Endothelial cell (in vitro differentiated cells): ENCODE data around the gene CDK13. TPM values are rescaled to one million over a fixed set of nuclear protein-coding genes. Genes with fewer than 3 reads are reported as not detected.

ENCODE experiments used
- DNase-seq: peaks from one replicate; pipeline ENCODE4 v3.0.0; 2021; ENCODE audit warnings: low spot score
- H3K27ac Mint-ChIP-seq: one replicate; pipeline ENCODE4 v1.8.0; 2021; ENCODE audit warnings: mixed read lengths, inconsistent platforms; ENCODE audit not compliant: unreplicated experiment
- H3K27me3 Mint-ChIP-seq: one replicate; pipeline ENCODE4 v1.8.0; 2021; ENCODE audit warnings: mild to moderate bottlenecking, moderate library complexity, mixed read lengths, inconsistent platforms; ENCODE audit not compliant: unreplicated experiment
- H3K36me3 Mint-ChIP-seq: one replicate; pipeline ENCODE4 v1.8.0; 2021; ENCODE audit warnings: mild to moderate bottlenecking, low read depth, mixed read lengths, inconsistent platforms; ENCODE audit not compliant: unreplicated experiment
- H3K4me1 Mint-ChIP-seq: one replicate; pipeline ENCODE4 v1.8.0; 2021; ENCODE audit warnings: mild to moderate bottlenecking, mixed read lengths, inconsistent platforms; ENCODE audit not compliant: unreplicated experiment
- H3K4me3 Mint-ChIP-seq: one replicate; pipeline ENCODE4 v1.8.0; 2021; ENCODE audit warnings: mild to moderate bottlenecking, mixed read lengths, inconsistent platforms; ENCODE audit not compliant: unreplicated experiment
- H3K9me3 Mint-ChIP-seq: one replicate; pipeline ENCODE4 v1.8.0; 2021; ENCODE audit warnings: mixed read lengths, inconsistent platforms; ENCODE audit not compliant: unreplicated experiment
- total RNA-seq: library from RNA; stranded (reverse); fragmentation: NEBNext Ultra II Directional; extraction: Animal tissue kit (Norgen Biotek cat#: 25700); gene quantifications from one replicate; pipeline ENCODE4 v1.2.1, GENCODE V29; 2021; ENCODE audit not compliant: unreplicated experiment
- TF ChIP-seq, protein P1 (sequence below): fragments of 200-600 bp; sonication (generic); IDR thresholded peaks from one replicate; pipeline ENCODE4 v1.5.0; 2021; ENCODE audit warnings: antibody characterized with exemption; ENCODE audit not compliant: unreplicated experiment

The CDK13 gene
- total RNA-seq, 1 donor from 2014 or later: 52.9 TPM

DNA sequence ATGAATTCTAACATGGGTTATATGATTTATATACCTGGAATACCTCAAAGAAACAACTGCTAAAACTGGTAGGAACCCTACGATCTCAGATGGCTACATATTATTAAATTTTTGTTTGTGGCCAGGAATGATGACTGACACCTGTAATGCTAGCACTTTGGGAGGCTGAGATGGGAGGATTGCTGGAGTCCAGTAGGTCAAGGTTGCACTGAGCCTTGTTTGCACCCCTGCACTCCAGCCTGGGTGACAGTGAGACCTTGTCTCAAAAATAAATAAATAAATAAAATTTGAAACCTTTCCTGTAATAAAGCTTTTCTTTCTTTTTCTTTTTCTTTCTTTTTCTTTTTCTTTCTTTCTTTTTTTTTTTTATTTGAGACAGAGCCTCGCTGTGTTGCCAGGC lies 123.2 kb downstream of the CDK13 start:
- H3K27me3 Mint-ChIP-seq: no peaks in the 10 kb centered on the region
- TF ChIP-seq, protein P1, sequence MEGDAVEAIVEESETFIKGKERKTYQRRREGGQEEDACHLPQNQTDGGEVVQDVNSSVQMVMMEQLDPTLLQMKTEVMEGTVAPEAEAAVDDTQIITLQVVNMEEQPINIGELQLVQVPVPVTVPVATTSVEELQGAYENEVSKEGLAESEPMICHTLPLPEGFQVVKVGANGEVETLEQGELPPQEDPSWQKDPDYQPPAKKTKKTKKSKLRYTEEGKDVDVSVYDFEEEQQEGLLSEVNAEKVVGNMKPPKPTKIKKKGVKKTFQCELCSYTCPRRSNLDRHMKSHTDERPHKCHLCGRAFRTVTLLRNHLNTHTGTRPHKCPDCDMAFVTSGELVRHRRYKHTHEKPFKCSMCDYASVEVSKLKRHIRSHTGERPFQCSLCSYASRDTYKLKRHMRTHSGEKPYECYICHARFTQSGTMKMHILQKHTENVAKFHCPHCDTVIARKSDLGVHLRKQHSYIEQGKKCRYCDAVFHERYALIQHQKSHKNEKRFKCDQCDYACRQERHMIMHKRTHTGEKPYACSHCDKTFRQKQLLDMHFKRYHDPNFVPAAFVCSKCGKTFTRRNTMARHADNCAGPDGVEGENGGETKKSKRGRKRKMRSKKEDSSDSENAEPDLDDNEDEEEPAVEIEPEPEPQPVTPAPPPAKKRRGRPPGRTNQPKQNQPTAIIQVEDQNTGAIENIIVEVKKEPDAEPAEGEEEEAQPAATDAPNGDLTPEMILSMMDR: no peak
- no peak overlapping the region for H3K27ac Mint-ChIP-seq
- H3K36me3 Mint-ChIP-seq: peaks cover 3% of the 10 kb centered on the region
- no peak overlapping the region for H3K4me3 Mint-ChIP-seq
- no peaks in the 10 kb centered on the region for H3K9me3 Mint-ChIP-seq
- H3K4me1 Mint-ChIP-seq: no peaks in the 10 kb centered on the region
- no peak for DNase-seq

DNA sequence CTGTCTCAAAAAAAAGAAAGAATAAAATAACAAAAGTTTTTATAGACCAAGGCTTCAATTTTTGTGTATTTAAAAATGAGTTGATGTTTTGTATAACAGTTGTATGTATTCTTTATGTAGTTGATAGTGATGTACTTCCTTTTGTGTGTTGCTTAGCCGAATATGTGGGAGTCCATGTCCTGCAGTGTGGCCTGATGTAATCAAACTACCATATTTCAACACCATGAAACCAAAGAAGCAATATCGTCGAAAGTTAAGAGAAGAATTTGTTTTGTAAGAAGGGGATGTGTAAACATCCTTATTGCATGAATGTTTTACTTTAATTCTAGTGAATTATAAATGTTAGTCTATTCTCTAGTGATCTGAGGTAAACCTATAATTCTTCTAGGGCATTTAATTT lies 127.8 kb downstream of the CDK13 start:
- Mint-ChIP-seq H3K4me1 (no peaks in the 10 kb centered on the region), H3K36me3 (no peaks in the 10 kb centered on the region), H3K4me3 (no peak overlapping the region), H3K9me3 (no peaks in the 10 kb centered on the region), H3K27ac (no peak overlapping the region), H3K27me3 (no peaks in the 10 kb centered on the region)
- TF ChIP-seq, protein P1: no peak
- no peak for DNase-seq

DNA sequence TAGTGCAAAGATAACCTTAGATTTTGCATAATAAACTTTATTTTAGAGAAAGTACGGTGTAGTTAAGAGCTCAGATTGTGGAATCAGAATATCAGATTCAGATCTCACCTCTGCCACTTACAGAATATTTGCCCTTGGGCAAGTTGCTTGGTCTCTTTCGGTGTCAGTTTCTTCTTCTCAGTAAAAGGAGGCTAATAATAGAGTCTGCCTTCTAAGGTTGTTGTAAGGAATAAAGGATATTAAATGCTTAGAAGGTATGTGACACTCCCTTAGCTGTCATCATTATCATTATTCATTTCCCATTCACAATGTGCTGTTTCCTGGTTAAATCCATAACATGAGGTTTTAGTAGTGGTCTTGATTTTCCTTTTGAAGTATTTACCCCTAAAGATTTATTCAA lies 142.1 kb downstream of the CDK13 start:
- TF ChIP-seq, protein P1: no peak
- DNase-seq: no peak
- Mint-ChIP-seq H3K4me1 (no peaks in the 10 kb centered on the region), H3K36me3 (peaks cover 32% of the 10 kb centered on the region), H3K4me3 (no peak overlapping the region), H3K27me3 (no peaks in the 10 kb centered on the region), H3K9me3 (no peaks in the 10 kb centered on the region), H3K27ac (no peak overlapping the region)

DNA sequence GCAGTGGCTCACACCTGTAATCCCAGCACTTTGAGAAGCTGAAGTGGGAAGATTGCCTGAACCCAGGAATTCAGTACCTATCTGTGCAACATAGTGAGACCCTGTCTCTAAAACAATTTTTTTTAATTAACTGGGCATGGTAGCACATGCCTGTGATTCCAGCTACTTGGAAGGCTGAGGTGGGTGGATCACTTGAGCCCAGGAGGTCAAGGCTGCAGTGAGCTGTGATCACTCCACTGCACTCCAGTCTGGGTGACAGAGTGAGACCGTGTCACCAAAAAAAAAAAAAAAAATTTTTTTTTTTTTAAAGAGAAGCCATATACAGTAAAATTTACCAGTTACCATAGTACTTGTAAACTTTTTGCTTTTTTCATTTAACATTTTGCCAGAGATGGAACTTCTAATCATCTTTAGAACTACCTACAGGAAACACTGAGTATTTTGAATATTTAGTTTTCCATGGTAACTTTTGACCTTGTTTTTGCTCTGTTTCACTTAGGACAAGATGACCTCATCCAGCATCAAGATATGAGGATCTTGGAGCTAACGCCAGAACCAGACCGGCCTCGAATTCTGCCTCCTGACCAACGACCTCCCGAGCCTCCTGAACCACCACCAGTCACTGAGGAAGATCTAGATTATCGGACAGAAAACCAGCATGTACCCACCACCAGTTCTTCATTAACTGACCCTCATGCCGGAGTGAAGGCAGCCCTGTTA lies 143.7 kb downstream of the CDK13 start:
- DNase-seq: no peak
- no peaks in the 10 kb centered on the region for H3K27me3 Mint-ChIP-seq
- H3K36me3 Mint-ChIP-seq: peaks cover 26% of the 10 kb centered on the region
- TF ChIP-seq, protein P1: no peak
- H3K4me1 Mint-ChIP-seq: no peaks in the 10 kb centered on the region
- H3K9me3 Mint-ChIP-seq: no peaks in the 10 kb centered on the region
- no peak overlapping the region for H3K4me3 Mint-ChIP-seq
- no peak overlapping the region for H3K27ac Mint-ChIP-seq

DNA sequence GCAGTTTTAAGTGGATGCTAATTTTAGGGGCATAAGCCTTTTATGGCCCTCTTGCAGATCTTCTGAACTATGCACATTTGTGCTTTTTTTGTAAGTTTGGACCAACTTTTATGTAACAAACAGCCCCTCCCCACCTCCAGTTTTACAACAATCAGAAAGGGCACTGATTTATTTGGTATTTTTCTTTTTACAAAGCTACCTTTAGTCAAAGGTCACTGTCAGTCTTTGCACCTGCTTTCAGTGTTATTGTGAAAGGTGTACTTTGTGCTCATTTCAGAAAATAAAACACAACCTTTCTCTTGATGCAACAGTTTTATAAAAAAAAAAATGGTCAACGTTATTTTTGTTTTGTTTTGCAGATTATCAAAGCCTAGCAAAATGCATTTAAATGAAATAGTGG lies 145.2 kb downstream of the CDK13 start:
- Mint-ChIP-seq H3K27ac (no peak overlapping the region), H3K9me3 (no peaks in the 10 kb centered on the region), H3K27me3 (no peaks in the 10 kb centered on the region), H3K4me3 (no peak overlapping the region), H3K36me3 (peaks cover 20% of the 10 kb centered on the region), H3K4me1 (no peaks in the 10 kb centered on the region)
- DNase-seq: no peak
- TF ChIP-seq, protein P1: no peak
